Cardiac septum (tissue), 1 donor: ENCODE measurements around the gene RNASEL. TPM values are rescaled to one million over a fixed set of nuclear protein-coding genes. Genes with fewer than 3 reads are reported as not detected.
"Not testable (repeated sequence)": the region's sequence is repeated elsewhere in the genome, so short reads cannot be mapped to it uniquely, and the experiment has no call there.

Experiments used
- DNase-seq: peaks from one replicate; pipeline ENCODE4 v3.0.0-alpha.2; 2020; ENCODE audit warnings: low spot score
- intact Hi-C: fragments of 100-400 bp; cut with DNase I; formaldehyde crosslinking; loops from one replicate; pipeline ENCODE4 v1.14.0; 2022
- total RNA-seq: library from RNA; stranded (reverse); fragmentation: NEBNext Ultra II Directional; extraction: Animal tissue kit (Norgen Biotek cat#: 25700); gene quantifications from one replicate; pipeline ENCODE4 v1.2.1, GENCODE V29; 2021
- donor health status: DM: no; HTN: no; CAD: no.

Gene RNASEL
- total RNA-seq, 1 donor from 2014 or later = 3.3 TPM

- no peak for DNase-seq
- intact Hi-C loops = no loop called here
Measured at GRCh38 chr1:182574156-182574555, 14.9 kb downstream of the RNASEL start.

- no peak for DNase-seq
- intact Hi-C loops = no loop called here
Measured at GRCh38 chr1:182570611-182570970, 18.5 kb downstream of the RNASEL start.

GRCh38 chr1:182569939-182570610 is 19.0 kb downstream of the RNASEL start:
- intact Hi-C loops = no loop called here
- no peak for DNase-seq

- DNase-seq = no peak
- intact Hi-C loops = no loop called here
Measured at GRCh38 chr1:182568647-182569284, 20.3 kb downstream of the RNASEL start.

- intact Hi-C loops = no loop called here
- no peak for DNase-seq
Measured at GRCh38 chr1:182567629-182568028, 21.4 kb downstream of the RNASEL start.

- DNase-seq = no peak
- intact Hi-C loops = no loop called here
Measured at GRCh38 chr1:182565537-182565936, 23.5 kb downstream of the RNASEL start.

- DNase-seq = no peak
- intact Hi-C loops = no loop called here
Measured at GRCh38 chr1:182564406-182565004, 24.6 kb downstream of the RNASEL start.

GRCh38 chr1:182563095-182563494 is 26.0 kb downstream of the RNASEL start:
- intact Hi-C loops = no loop called here
- DNase-seq = no peak

GRCh38 chr1:182561456-182561855 is 27.6 kb downstream of the RNASEL start:
- intact Hi-C loops = no loop called here
- DNase-seq = no peak

GRCh38 chr1:182560392-182560984 is 28.6 kb downstream of the RNASEL start:
- intact Hi-C loops = no loop called here
- DNase-seq = no peak

GRCh38 chr1:182556279-182556678 is 32.8 kb downstream of the RNASEL start:
- intact Hi-C loops = no loop called here
- DNase-seq = no peak

GRCh38 chr1:182555493-182555892 is 33.6 kb downstream of the RNASEL start:
- intact Hi-C loops = no loop called here
- no peak for DNase-seq

- DNase-seq = no peak
- intact Hi-C loops = no loop called here
Measured at GRCh38 chr1:182552527-182552926, 36.5 kb downstream of the RNASEL start.

- intact Hi-C loops = no loop called here
- DNase-seq = no peak
Measured at GRCh38 chr1:182549811-182550210, 39.2 kb downstream of the RNASEL start.

- intact Hi-C loops = no loop called here
- no peak for DNase-seq
Measured at GRCh38 chr1:182549346-182549745, 39.7 kb downstream of the RNASEL start.

GRCh38 chr1:182533896-182534295 is 55.2 kb downstream of the RNASEL start:
- no peak for DNase-seq
- intact Hi-C loops = no loop called here

- intact Hi-C loops = not testable (repeated sequence)
Measured at GRCh38 chr1:182528206-182528605, 60.9 kb downstream of the RNASEL start.

GRCh38 chr1:182527680-182528079 is 61.4 kb downstream of the RNASEL start:
- no peak for DNase-seq
- intact Hi-C loops = no loop called here

More at GRCh38 chr1:182528206-182528605, 60.9 kb downstream of the RNASEL start:
- not testable (repeated sequence) for DNase-seq

- no peak for DNase-seq
- intact Hi-C loops = no loop called here
Measured at GRCh38 chr1:182525342-182525741, 63.7 kb downstream of the RNASEL start.
